ENCODE data around the gene KIAA1958.

DNA sequence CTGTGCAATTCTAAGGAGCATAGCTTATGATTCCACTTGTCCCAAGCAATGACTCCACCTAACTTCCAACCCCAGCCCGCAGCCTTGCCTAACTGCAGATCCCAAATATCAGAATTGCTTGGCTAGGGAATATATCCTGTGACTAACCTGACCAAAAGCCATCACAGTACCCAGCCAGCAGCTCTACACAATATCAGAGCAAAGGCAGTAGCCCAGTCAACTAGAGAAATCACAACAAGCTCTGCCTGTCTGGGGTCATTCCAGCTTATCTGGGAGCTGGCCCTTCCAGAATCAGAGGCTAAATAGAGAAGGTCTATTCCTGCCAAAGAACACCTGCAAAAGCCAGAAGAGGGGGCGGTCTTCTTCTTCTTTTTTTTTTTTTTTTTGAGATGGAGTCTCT is 9.3 kb upstream of the KIAA1958 start:
- no peak for TF ChIP-seq CTCF (IDR thresholded peaks at IDR 0.05)
- TF ChIP-seq POLR2A (IDR thresholded peaks at IDR 0.05): no peak
- TF ChIP-seq EP300 (IDR thresholded peaks at IDR 0.05): no peak
